ENCODE measurements around the gene HAPLN2.

GRCh38 chr1:156662800-156663055 lies 43.5 kb downstream of the HAPLN2 start:
- no peak for TF ChIP-seq CTCF (IDR thresholded peaks at IDR 0.05)
- no peak for TF ChIP-seq POLR2A (IDR thresholded peaks at IDR 0.05)

All from adrenal gland (tissue), 5 donors.